ENCODE data around the gene TYMS.

Gene TYMS

DNA sequence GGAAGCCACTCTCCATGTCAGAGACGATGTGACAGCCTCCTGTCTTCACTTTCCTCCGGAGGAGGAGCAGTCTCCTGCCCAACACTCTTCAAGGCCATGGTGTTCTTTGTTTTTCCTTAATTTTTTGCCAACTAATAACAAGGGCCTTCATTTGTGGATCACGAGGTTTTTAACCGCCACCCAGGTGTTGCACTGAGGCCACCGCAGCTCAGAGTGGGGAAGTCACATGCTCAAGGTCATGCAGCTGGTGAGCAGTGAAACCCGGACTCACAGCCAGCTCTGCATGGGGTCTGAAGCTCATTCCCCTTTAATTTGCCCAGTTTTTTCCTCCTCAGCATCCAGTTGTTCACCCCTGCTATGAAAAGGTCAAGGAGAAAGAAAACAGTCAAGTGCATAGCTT is 35.4 kb downstream of the TYMS start:
- Histone ChIP-seq H3K4me1 (ENCODE audit: insufficient read depth, poor library complexity, severe bottlenecking) (no peaks in the 10 kb centered on the region), H3K27ac (ENCODE audit: poor library complexity, severe bottlenecking) (no peak overlapping the region), H3K4me3 (ENCODE audit: severe bottlenecking) (no peak overlapping the region), H3K36me3 (ENCODE audit: low read depth) (peaks cover 61% of the 10 kb centered on the region), H3K27me3 (ENCODE audit: insufficient read depth, poor library complexity, severe bottlenecking) (no peaks in the 10 kb centered on the region), H3K9me3 (ENCODE audit: severe bottlenecking) (no peaks in the 10 kb centered on the region)
- TF ChIP-seq, protein P1, sequence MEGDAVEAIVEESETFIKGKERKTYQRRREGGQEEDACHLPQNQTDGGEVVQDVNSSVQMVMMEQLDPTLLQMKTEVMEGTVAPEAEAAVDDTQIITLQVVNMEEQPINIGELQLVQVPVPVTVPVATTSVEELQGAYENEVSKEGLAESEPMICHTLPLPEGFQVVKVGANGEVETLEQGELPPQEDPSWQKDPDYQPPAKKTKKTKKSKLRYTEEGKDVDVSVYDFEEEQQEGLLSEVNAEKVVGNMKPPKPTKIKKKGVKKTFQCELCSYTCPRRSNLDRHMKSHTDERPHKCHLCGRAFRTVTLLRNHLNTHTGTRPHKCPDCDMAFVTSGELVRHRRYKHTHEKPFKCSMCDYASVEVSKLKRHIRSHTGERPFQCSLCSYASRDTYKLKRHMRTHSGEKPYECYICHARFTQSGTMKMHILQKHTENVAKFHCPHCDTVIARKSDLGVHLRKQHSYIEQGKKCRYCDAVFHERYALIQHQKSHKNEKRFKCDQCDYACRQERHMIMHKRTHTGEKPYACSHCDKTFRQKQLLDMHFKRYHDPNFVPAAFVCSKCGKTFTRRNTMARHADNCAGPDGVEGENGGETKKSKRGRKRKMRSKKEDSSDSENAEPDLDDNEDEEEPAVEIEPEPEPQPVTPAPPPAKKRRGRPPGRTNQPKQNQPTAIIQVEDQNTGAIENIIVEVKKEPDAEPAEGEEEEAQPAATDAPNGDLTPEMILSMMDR (IDR thresholded peaks at IDR 0.05; ENCODE audit: poor library complexity, severe bottlenecking), result no peak
- DNase-seq (ENCODE audit: low spot score), result no peak
- no peak for ATAC-seq (ENCODE audit: low read depth)

GRCh38 chr18:693466-694187 is 36.2 kb downstream of the TYMS start:
- Histone ChIP-seq H3K36me3 (ENCODE audit: low read depth) (peaks cover 68% of the 10 kb centered on the region), H3K27ac (ENCODE audit: poor library complexity, severe bottlenecking) (no peak overlapping the region)

DNA sequence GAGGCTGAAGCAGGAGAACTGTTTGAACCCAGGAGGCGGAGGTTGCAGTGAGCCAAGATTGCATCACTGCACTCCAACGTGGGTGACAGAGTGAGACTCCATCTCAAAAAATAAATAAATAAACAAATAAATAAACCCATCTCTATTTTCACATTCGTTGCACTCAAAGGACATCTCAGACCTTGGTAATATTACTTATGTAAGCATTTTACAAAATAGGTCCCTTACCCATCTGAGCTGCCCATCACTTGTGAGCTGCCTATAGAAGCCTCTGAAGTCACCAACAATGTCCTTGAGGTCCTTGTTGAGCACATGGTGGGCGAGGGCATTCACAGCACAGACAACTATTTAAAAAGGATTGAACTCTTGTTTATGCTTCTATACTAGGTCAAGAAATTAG is 39.6 kb downstream of the TYMS start:
- H3K36me3 ChIP-seq (ENCODE audit: low read depth), result peaks cover 76% of the 10 kb centered on the region
- H3K4me1 ChIP-seq (ENCODE audit: insufficient read depth, poor library complexity, severe bottlenecking), result peaks cover 15% of the 10 kb centered on the region
- ATAC-seq (ENCODE audit: low read depth), result no peak
- no peaks in the 10 kb centered on the region for H3K9me3 ChIP-seq (ENCODE audit: severe bottlenecking)
- no peaks in the 10 kb centered on the region for H3K27me3 ChIP-seq (ENCODE audit: insufficient read depth, poor library complexity, severe bottlenecking)
- no peak overlapping the region for H3K4me3 ChIP-seq (ENCODE audit: severe bottlenecking)
- no peak for DNase-seq (ENCODE audit: low spot score)
- TF ChIP-seq, protein P1 (IDR thresholded peaks at IDR 0.05; ENCODE audit: poor library complexity, severe bottlenecking), result no peak
- no peak overlapping the region for H3K27ac ChIP-seq (ENCODE audit: poor library complexity, severe bottlenecking)

More at GRCh38 chr18:693466-694187, 36.2 kb downstream of the TYMS start:
- Histone ChIP-seq H3K4me3 (ENCODE audit: severe bottlenecking) (no peak overlapping the region), H3K27me3 (ENCODE audit: insufficient read depth, poor library complexity, severe bottlenecking) (no peaks in the 10 kb centered on the region), H3K4me1 (ENCODE audit: insufficient read depth, poor library complexity, severe bottlenecking) (no peaks in the 10 kb centered on the region), H3K9me3 (ENCODE audit: severe bottlenecking) (no peaks in the 10 kb centered on the region)
- ATAC-seq (ENCODE audit: low read depth), result no peak
- TF ChIP-seq, protein P1 (IDR thresholded peaks at IDR 0.05; ENCODE audit: poor library complexity, severe bottlenecking), result no peak
- no peak for DNase-seq (ENCODE audit: low spot score)

DNA sequence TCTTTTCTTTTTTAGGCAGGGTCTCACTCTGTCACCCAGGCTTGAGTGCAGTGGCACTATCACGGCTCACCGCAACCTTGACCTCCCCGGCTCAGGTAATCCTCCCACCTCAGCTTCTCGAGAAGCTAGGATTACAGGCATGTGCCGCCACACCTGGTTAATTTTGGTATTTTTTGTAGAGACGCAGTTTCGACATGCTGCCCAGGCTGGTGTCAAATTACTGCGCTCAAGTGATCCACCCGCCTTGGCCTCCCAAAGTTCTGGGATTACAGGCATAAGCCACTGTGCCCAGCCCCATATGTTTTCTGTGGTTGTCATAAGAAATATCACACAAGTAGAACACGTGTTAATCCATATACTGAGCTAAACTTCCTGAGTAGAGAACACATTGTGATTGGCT is 40.3 kb downstream of the TYMS start:
- no peak for DNase-seq (ENCODE audit: low spot score)
- TF ChIP-seq, protein P1 (IDR thresholded peaks at IDR 0.05; ENCODE audit: poor library complexity, severe bottlenecking), result no peak

More for the DNA sequence above, 40.3 kb downstream of the TYMS start:
- peaks cover 75% of the 10 kb centered on the region for H3K36me3 ChIP-seq (ENCODE audit: low read depth)
- H3K9me3 ChIP-seq (ENCODE audit: severe bottlenecking), result no peaks in the 10 kb centered on the region
- H3K4me3 ChIP-seq (ENCODE audit: severe bottlenecking), result no peak overlapping the region
- H3K27ac ChIP-seq (ENCODE audit: poor library complexity, severe bottlenecking), result no peak overlapping the region
- no peak for ATAC-seq (ENCODE audit: low read depth)
- no peaks in the 10 kb centered on the region for H3K27me3 ChIP-seq (ENCODE audit: insufficient read depth, poor library complexity, severe bottlenecking)
- peaks cover 20% of the 10 kb centered on the region for H3K4me1 ChIP-seq (ENCODE audit: insufficient read depth, poor library complexity, severe bottlenecking)
